ENCODE measurements around the gene LSS.
A peak's percentile ranks its signal among the peaks of the same experiment; 100 is the strongest.
"Not testable (repeated sequence)": the region's sequence is repeated elsewhere in the genome, so short reads cannot be mapped to it uniquely, and the experiment has no call there.

Gene LSS

GRCh38 chr21:46206163-46207005, 22.2 kb downstream of the LSS start:
- H3K4me3 Mint-ChIP-seq: no peak overlapping the region

GRCh38 chr21:46205766-46206162, 22.8 kb downstream of the LSS start:
- peaks cover 34% of the 10 kb centered on the region for H3K36me3 Mint-ChIP-seq
- no peaks in the 10 kb centered on the region for H3K9me3 Mint-ChIP-seq
- DNase-seq (ENCODE audit: low spot score in 2 of 2) (no peak), ATAC-seq (no peak)
- no peak overlapping the region for H3K27ac Mint-ChIP-seq
- H3K4me3 Mint-ChIP-seq: no peak overlapping the region
- H3K4me1 Mint-ChIP-seq: no peaks in the 10 kb centered on the region

More at GRCh38 chr21:46206163-46207005, 22.2 kb downstream of the LSS start:
- ATAC-seq (peak; percentile 6), DNase-seq (ENCODE audit: low spot score in 2 of 2) (no peak)
- H3K27ac Mint-ChIP-seq: no peak overlapping the region
- no peaks in the 10 kb centered on the region for H3K4me1 Mint-ChIP-seq
- H3K36me3 Mint-ChIP-seq: peaks cover 34% of the 10 kb centered on the region
- no peaks in the 10 kb centered on the region for H3K9me3 Mint-ChIP-seq

- no peak overlapping the region for H3K27ac Mint-ChIP-seq
- no peaks in the 10 kb centered on the region for H3K9me3 Mint-ChIP-seq
- H3K36me3 Mint-ChIP-seq: peaks cover 34% of the 10 kb centered on the region
- no peak for DNase-seq (ENCODE audit: low spot score in 2 of 2)
- H3K4me1 Mint-ChIP-seq: no peaks in the 10 kb centered on the region
- H3K4me3 Mint-ChIP-seq: no peak overlapping the region
- ATAC-seq: no peak
These were observed 23.4 kb downstream of the LSS start for GRCh38 chr21:46205166-46205565.

- Mint-ChIP-seq H3K4me1 (no peaks in the 10 kb centered on the region), H3K9me3 (no peaks in the 10 kb centered on the region), H3K27ac (peak overlapping the region; percentile 73), H3K36me3 (peaks cover 47% of the 10 kb centered on the region), H3K4me3 (no peak overlapping the region)
- DNase-seq (ENCODE audit: low spot score in 2 of 2): no peak
- no peak for ATAC-seq
These were observed 25.4 kb downstream of the LSS start for GRCh38 chr21:46203203-46203600.

GRCh38 chr21:46202592-46203202, 25.9 kb downstream of the LSS start:
- ATAC-seq (no peak), DNase-seq (ENCODE audit: low spot score in 2 of 2) (no peak)
- Mint-ChIP-seq H3K9me3 (no peaks in the 10 kb centered on the region), H3K4me3 (no peak overlapping the region), H3K27ac (peak overlapping the region; percentile 73), H3K36me3 (peaks cover 49% of the 10 kb centered on the region), H3K4me1 (no peaks in the 10 kb centered on the region)

- Mint-ChIP-seq H3K27ac (peak overlapping the region; percentile 43), H3K36me3 (peaks cover 55% of the 10 kb centered on the region)
- not testable (repeated sequence) for H3K9me3 Mint-ChIP-seq; H3K4me1 Mint-ChIP-seq; DNase-seq (ENCODE audit: low spot score in 2 of 2); H3K4me3 Mint-ChIP-seq; ATAC-seq
These were observed 27.4 kb downstream of the LSS start for GRCh38 chr21:46200877-46201803.

- Mint-ChIP-seq H3K4me1 (no peaks in the 10 kb centered on the region), H3K4me3 (no peak overlapping the region), H3K36me3 (peaks cover 46% of the 10 kb centered on the region), H3K27ac (no peak overlapping the region), H3K9me3 (no peaks in the 10 kb centered on the region)
- no peak for DNase-seq (ENCODE audit: low spot score in 2 of 2)
- ATAC-seq: no peak
These were observed 28.9 kb downstream of the LSS start for GRCh38 chr21:46199436-46200373.

GRCh38 chr21:46196733-46197132, 31.8 kb downstream of the LSS start:
- no peak for ATAC-seq
- Mint-ChIP-seq H3K9me3 (no peaks in the 10 kb centered on the region), H3K4me3 (no peak overlapping the region), H3K27ac (no peak overlapping the region), H3K36me3 (peaks cover 28% of the 10 kb centered on the region), H3K4me1 (no peaks in the 10 kb centered on the region)
- no peak for DNase-seq (ENCODE audit: low spot score in 2 of 2)

GRCh38 chr21:46195595-46196195, 32.9 kb downstream of the LSS start:
- DNase-seq (ENCODE audit: low spot score in 2 of 2) (no peak), ATAC-seq (no peak)
- H3K4me3 Mint-ChIP-seq: no peak overlapping the region
- H3K9me3 Mint-ChIP-seq: no peaks in the 10 kb centered on the region
- H3K36me3 Mint-ChIP-seq: peaks cover 28% of the 10 kb centered on the region
- no peak overlapping the region for H3K27ac Mint-ChIP-seq
- H3K4me1 Mint-ChIP-seq: no peaks in the 10 kb centered on the region

GRCh38 chr21:46194374-46195334, 33.9 kb downstream of the LSS start:
- Mint-ChIP-seq H3K4me3 (no peak overlapping the region), H3K36me3 (peaks cover 24% of the 10 kb centered on the region), H3K9me3 (no peaks in the 10 kb centered on the region), H3K4me1 (no peaks in the 10 kb centered on the region), H3K27ac (no peak overlapping the region)
- no peak for DNase-seq (ENCODE audit: low spot score in 2 of 2)
- no peak for ATAC-seq

- H3K4me1 Mint-ChIP-seq: no peaks in the 10 kb centered on the region
- H3K27ac Mint-ChIP-seq: no peak overlapping the region
- peaks cover 19% of the 10 kb centered on the region for H3K36me3 Mint-ChIP-seq
- ATAC-seq: no peak
- no peaks in the 10 kb centered on the region for H3K9me3 Mint-ChIP-seq
- no peak for DNase-seq (ENCODE audit: low spot score in 2 of 2)
- no peak overlapping the region for H3K4me3 Mint-ChIP-seq
These were observed 34.7 kb downstream of the LSS start for GRCh38 chr21:46193829-46194373.

- Mint-ChIP-seq H3K9me3 (no peaks in the 10 kb centered on the region), H3K36me3 (peaks cover 12% of the 10 kb centered on the region), H3K4me1 (no peaks in the 10 kb centered on the region), H3K27ac (no peak overlapping the region), H3K4me3 (no peak overlapping the region)
- no peak for DNase-seq (ENCODE audit: low spot score in 2 of 2)
- ATAC-seq: no peak
These were observed 36.6 kb downstream of the LSS start for GRCh38 chr21:46191686-46192575.
